Nephron progenitor cell (in vitro differentiated cells): ENCODE measurements around the gene SPATA46.
"Not testable (repeated sequence)": the region's sequence is repeated elsewhere in the genome, so short reads cannot be mapped to it uniquely, and the experiment has no call there.

Experiments used
- DNase-seq: peaks from one replicate; pipeline ENCODE4 v3.0.0; 2021
- H3K27ac Mint-ChIP-seq: 2 replicates; pipeline ENCODE4 v1.8.0; 2021; ENCODE audit warnings: mild to moderate bottlenecking, moderate library complexity, mixed read lengths
- H3K27me3 Mint-ChIP-seq: 2 replicates; pipeline ENCODE4 v1.8.0; 2021; ENCODE audit warnings: mild to moderate bottlenecking, low read depth, mixed read lengths; ENCODE audit not compliant: poor library complexity
- H3K36me3 Mint-ChIP-seq: 2 replicates; pipeline ENCODE4 v1.8.0; 2021; ENCODE audit warnings: low read depth, mixed read lengths
- H3K4me1 Mint-ChIP-seq: 2 replicates; pipeline ENCODE4 v1.8.0; 2021; ENCODE audit warnings: mixed read lengths
- H3K4me3 Mint-ChIP-seq: 2 replicates; pipeline ENCODE4 v1.8.0; 2021; ENCODE audit warnings: mild to moderate bottlenecking, moderate library complexity, mixed read lengths
- H3K9me3 Mint-ChIP-seq: 2 replicates; pipeline ENCODE4 v1.8.0; 2021; ENCODE audit warnings: mild to moderate bottlenecking, moderate library complexity, mixed read lengths
- CTCF ChIP-seq: fragments of 200-600 bp; sonication (generic); IDR thresholded peaks from 2 replicates; pipeline ENCODE4 v1.5.0; 2021; ENCODE audit warnings: antibody characterized with exemption

SPATA46 gene

GRCh38 chr1:162353078-162353477 is 23.6 kb downstream of the SPATA46 start:
- no peak for TF ChIP-seq CTCF
- peaks cover 50% of the 10 kb centered on the region for H3K4me1 Mint-ChIP-seq
- no peak overlapping the region for H3K4me3 Mint-ChIP-seq
- no peak for DNase-seq
- no peak overlapping the region for H3K27ac Mint-ChIP-seq
- H3K36me3 Mint-ChIP-seq: no peaks in the 10 kb centered on the region
- no peaks in the 10 kb centered on the region for H3K27me3 Mint-ChIP-seq
- no peaks in the 10 kb centered on the region for H3K9me3 Mint-ChIP-seq

- H3K4me3 Mint-ChIP-seq, H3K36me3 Mint-ChIP-seq, H3K27ac Mint-ChIP-seq, DNase-seq, H3K27me3 Mint-ChIP-seq, H3K9me3 Mint-ChIP-seq: not testable (repeated sequence)
- H3K4me1 Mint-ChIP-seq: peaks cover 61% of the 10 kb centered on the region
Observed at GRCh38 chr1:162351874-162352273, 24.8 kb downstream of the SPATA46 start.

GRCh38 chr1:162351246-162351842 is 25.3 kb downstream of the SPATA46 start:
- no peak for DNase-seq
- no peak for TF ChIP-seq CTCF
- Mint-ChIP-seq H3K27ac (no peak overlapping the region), H3K36me3 (no peaks in the 10 kb centered on the region), H3K4me1 (peaks cover 61% of the 10 kb centered on the region), H3K4me3 (no peak overlapping the region), H3K27me3 (no peaks in the 10 kb centered on the region), H3K9me3 (no peaks in the 10 kb centered on the region)

- Mint-ChIP-seq H3K27ac (peak overlapping the region; percentile 78), H3K4me3 (peak overlapping the region; percentile 34), H3K27me3 (no peaks in the 10 kb centered on the region), H3K4me1 (peaks cover 61% of the 10 kb centered on the region), H3K9me3 (no peaks in the 10 kb centered on the region), H3K36me3 (no peaks in the 10 kb centered on the region)
- TF ChIP-seq CTCF: no peak
- no peak for DNase-seq
Observed at GRCh38 chr1:162349635-162350330, 26.9 kb downstream of the SPATA46 start.

- DNase-seq: no peak
- H3K9me3 Mint-ChIP-seq: no peaks in the 10 kb centered on the region
- peaks cover 4% of the 10 kb centered on the region for H3K36me3 Mint-ChIP-seq
- no peak overlapping the region for H3K4me3 Mint-ChIP-seq
- no peaks in the 10 kb centered on the region for H3K27me3 Mint-ChIP-seq
- peaks cover 43% of the 10 kb centered on the region for H3K4me1 Mint-ChIP-seq
- peak overlapping the region; percentile 53 for H3K27ac Mint-ChIP-seq
- no peak for TF ChIP-seq CTCF
Observed at GRCh38 chr1:162347281-162347680, 29.4 kb downstream of the SPATA46 start.

GRCh38 chr1:162343470-162343869 is 33.2 kb downstream of the SPATA46 start:
- no peak for TF ChIP-seq CTCF
- no peaks in the 10 kb centered on the region for H3K9me3 Mint-ChIP-seq
- no peak overlapping the region for H3K27ac Mint-ChIP-seq
- peaks cover 15% of the 10 kb centered on the region for H3K4me1 Mint-ChIP-seq
- H3K36me3 Mint-ChIP-seq: peaks cover 4% of the 10 kb centered on the region
- H3K4me3 Mint-ChIP-seq: no peak overlapping the region
- DNase-seq: no peak
- H3K27me3 Mint-ChIP-seq: no peaks in the 10 kb centered on the region
